RWPE2 (cell line): ENCODE measurements around the gene LDB2.

ENCODE experiments used
- ATAC-seq: fragments of 200-7000 bp; cut with Tn5 transposase; 3 replicates; pipeline ENCODE4 v1.9.1; 2021; ENCODE audit warnings: low read depth
- DNase-seq: peaks from one replicate; pipeline ENCODE4 v3.0.0-alpha.2; 2020; ENCODE audit warnings: low spot score
- H3K27ac ChIP-seq: fragments of 450-650 bp; 2 replicates; pipeline ENCODE4 v1.5.1; 2017; ENCODE audit warnings: mild to moderate bottlenecking; ENCODE audit not compliant: poor library complexity, severe bottlenecking
- H3K27me3 ChIP-seq: fragments of 250-450 bp; sonication (Bioruptor Pico); 2 replicates; pipeline ENCODE4 v1.5.1; 2021; ENCODE audit warnings: mild to moderate bottlenecking, moderate library complexity; ENCODE audit not compliant: insufficient read depth, poor library complexity, severe bottlenecking
- H3K36me3 ChIP-seq: fragments of 250-450 bp; sonication (Bioruptor Pico); 2 replicates; pipeline ENCODE4 v1.5.1; 2020; ENCODE audit warnings: low read depth, mild to moderate bottlenecking, moderate library complexity
- H3K4me1 ChIP-seq: fragments of 250-450 bp; sonication (Bioruptor Pico); 2 replicates; pipeline ENCODE4 v1.5.1; 2021; ENCODE audit warnings: mild to moderate bottlenecking, moderate library complexity; ENCODE audit not compliant: insufficient read depth, poor library complexity, severe bottlenecking
- H3K4me3 ChIP-seq: fragments of 250-450 bp; sonication (Bioruptor Pico); 2 replicates; pipeline ENCODE4 v1.5.1; 2021; ENCODE audit warnings: mild to moderate bottlenecking, moderate library complexity; ENCODE audit not compliant: severe bottlenecking
- H3K9me3 ChIP-seq: fragments of 250-450 bp; sonication (Bioruptor Pico); 2 replicates; pipeline ENCODE4 v1.5.1; 2021; ENCODE audit warnings: mild to moderate bottlenecking, moderate library complexity; ENCODE audit not compliant: severe bottlenecking
- CTCF ChIP-seq: fragments of 450-650 bp; IDR thresholded peaks from one replicate; pipeline ENCODE4 v1.5.1; 2017; ENCODE audit warnings: mild to moderate bottlenecking, moderate library complexity; ENCODE audit not compliant: poor library complexity, severe bottlenecking

Gene LDB2

GRCh38 chr4:16671741-16672140, 226.7 kb downstream of the LDB2 start:
- H3K36me3 ChIP-seq: no peaks in the 10 kb centered on the region
- no peak for ATAC-seq
- H3K9me3 ChIP-seq: no peaks in the 10 kb centered on the region
- no peak overlapping the region for H3K27ac ChIP-seq
- H3K27me3 ChIP-seq: no peaks in the 10 kb centered on the region
- no peak overlapping the region for H3K4me3 ChIP-seq
- DNase-seq: no peak
- no peak for TF ChIP-seq CTCF
- peaks cover 10% of the 10 kb centered on the region for H3K4me1 ChIP-seq

- ATAC-seq (no peak), DNase-seq (no peak)
- Histone ChIP-seq H3K4me1 (peaks cover 10% of the 10 kb centered on the region), H3K9me3 (no peaks in the 10 kb centered on the region), H3K4me3 (no peak overlapping the region), H3K36me3 (no peaks in the 10 kb centered on the region), H3K27me3 (no peaks in the 10 kb centered on the region), H3K27ac (no peak overlapping the region)
- TF ChIP-seq CTCF: no peak
Observed at GRCh38 chr4:16670727-16671126, 227.7 kb downstream of the LDB2 start.

DNA sequence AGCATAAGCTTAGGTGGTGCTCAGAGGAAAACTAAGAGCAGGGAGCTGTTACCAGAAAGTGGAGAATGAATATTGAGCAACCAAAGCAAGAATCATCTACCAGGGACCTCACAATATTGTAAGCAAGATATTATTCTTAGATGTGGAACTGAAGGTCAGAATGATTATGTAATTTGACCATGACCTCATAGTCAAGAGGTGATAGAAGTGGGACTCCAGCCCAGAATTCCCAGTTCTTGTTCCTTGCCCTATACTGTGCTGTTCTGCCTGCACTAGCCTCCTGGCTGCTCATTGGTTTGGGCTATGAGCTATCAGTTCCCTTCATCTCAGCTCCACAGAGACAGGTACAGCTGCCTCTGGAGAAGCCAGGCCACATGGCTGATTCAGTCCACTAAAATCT, 229.4 kb downstream of the LDB2 start:
- DNase-seq (no peak), ATAC-seq (no peak)
- H3K9me3 ChIP-seq: no peaks in the 10 kb centered on the region
- no peak for TF ChIP-seq CTCF
- no peak overlapping the region for H3K4me3 ChIP-seq
- peaks cover 10% of the 10 kb centered on the region for H3K4me1 ChIP-seq
- H3K27me3 ChIP-seq: no peaks in the 10 kb centered on the region
- no peak overlapping the region for H3K27ac ChIP-seq
- H3K36me3 ChIP-seq: no peaks in the 10 kb centered on the region

DNA sequence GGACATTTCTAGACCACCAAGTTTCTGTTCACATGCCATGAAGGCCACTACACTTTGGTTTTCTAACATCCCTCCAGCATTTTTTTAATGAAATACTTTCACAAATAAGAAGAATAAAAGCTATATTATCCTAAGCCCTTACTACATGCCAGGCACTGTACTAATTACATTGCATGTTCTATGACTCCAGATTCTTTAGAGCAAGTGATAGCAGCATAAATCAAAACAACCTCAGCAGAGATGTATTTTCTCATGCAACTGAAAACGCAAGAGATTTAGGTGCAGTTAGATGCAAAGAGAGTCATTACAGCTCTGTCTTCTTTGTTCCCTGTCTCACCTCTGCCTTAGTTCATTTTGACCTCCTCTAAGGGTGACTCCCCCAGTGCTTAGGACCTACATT, 230.0 kb downstream of the LDB2 start:
- H3K4me3 ChIP-seq: no peak overlapping the region
- no peak overlapping the region for H3K27ac ChIP-seq
- ATAC-seq (no peak), DNase-seq (no peak)
- H3K27me3 ChIP-seq: no peaks in the 10 kb centered on the region
- no peak for TF ChIP-seq CTCF
- no peaks in the 10 kb centered on the region for H3K9me3 ChIP-seq
- H3K36me3 ChIP-seq: no peaks in the 10 kb centered on the region
- peaks cover 10% of the 10 kb centered on the region for H3K4me1 ChIP-seq

DNA sequence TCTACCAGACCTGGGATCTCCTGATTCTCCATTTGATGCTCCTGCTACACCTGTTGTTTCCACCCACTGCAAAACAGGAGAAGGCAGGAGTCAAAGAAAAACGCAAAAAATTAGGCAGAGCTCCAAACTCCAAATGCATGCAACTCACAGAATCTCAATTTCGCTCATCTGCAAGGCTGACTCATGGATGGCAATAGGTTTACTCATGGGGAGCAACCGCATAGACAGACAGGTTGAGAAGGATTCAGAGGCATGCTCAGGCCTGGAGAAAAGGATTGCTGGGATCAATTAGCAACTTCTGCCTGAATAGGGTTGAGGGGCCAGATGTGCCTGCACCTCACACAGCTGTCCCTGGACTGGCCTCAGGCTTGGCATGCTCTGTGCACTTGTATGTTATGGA, 231.0 kb downstream of the LDB2 start:
- H3K4me3 ChIP-seq: no peak overlapping the region
- H3K9me3 ChIP-seq: no peaks in the 10 kb centered on the region
- no peak for TF ChIP-seq CTCF
- H3K27me3 ChIP-seq: no peaks in the 10 kb centered on the region
- no peaks in the 10 kb centered on the region for H3K36me3 ChIP-seq
- H3K4me1 ChIP-seq: peaks cover 10% of the 10 kb centered on the region
- H3K27ac ChIP-seq: no peak overlapping the region
- ATAC-seq (peak; percentile 97), DNase-seq (peak; percentile 62)
